ENCODE results near the gene POLR1G.
"Not testable (repeated sequence)": the region's sequence is repeated elsewhere in the genome, so short reads cannot be mapped to it uniquely, and the experiment has no call there.

GRCh38 chr19:45407585-45407984 lies 1.1 kb downstream of the POLR1G start:
- TF ChIP-seq POLR2A, POLR2AphosphoS5 (IDR thresholded peaks at IDR 0.05): not testable (repeated sequence)
- TF ChIP-seq, protein P1, sequence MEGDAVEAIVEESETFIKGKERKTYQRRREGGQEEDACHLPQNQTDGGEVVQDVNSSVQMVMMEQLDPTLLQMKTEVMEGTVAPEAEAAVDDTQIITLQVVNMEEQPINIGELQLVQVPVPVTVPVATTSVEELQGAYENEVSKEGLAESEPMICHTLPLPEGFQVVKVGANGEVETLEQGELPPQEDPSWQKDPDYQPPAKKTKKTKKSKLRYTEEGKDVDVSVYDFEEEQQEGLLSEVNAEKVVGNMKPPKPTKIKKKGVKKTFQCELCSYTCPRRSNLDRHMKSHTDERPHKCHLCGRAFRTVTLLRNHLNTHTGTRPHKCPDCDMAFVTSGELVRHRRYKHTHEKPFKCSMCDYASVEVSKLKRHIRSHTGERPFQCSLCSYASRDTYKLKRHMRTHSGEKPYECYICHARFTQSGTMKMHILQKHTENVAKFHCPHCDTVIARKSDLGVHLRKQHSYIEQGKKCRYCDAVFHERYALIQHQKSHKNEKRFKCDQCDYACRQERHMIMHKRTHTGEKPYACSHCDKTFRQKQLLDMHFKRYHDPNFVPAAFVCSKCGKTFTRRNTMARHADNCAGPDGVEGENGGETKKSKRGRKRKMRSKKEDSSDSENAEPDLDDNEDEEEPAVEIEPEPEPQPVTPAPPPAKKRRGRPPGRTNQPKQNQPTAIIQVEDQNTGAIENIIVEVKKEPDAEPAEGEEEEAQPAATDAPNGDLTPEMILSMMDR (IDR thresholded peaks at IDR 0.05), result not testable (repeated sequence)

Measured in suprapubic skin (tissue), 4 donors.